Natural killer cell (primary cell): ENCODE results near the gene ZBTB25. TPM values are rescaled to one million over a fixed set of nuclear protein-coding genes. Genes with fewer than 3 reads are reported as not detected.
A peak's percentile ranks its signal among the peaks of the same experiment; 100 is the strongest.

ENCODE experiments used
- ATAC-seq, 3 donors: fragments of 150-1000 bp in 2 of 3; fragments of 200-7000 bp in 1 of 3; cut with Tn5 transposase; 1 replicate in 1 of 3; 2 replicates in 2 of 3; pipeline ENCODE4 v1.10.0; 2021; ENCODE audit warnings: mild to moderate bottlenecking in 2 of 3, moderate library complexity in 2 of 3
- DNase-seq, 2 donors: peaks; one replicate each; pipeline versions ENCODE4 v3.0.0 to v3.0.0-alpha.2; 2013 to 2021; ENCODE audit warnings: mixed read lengths in 1 of 2
- H3K27ac ChIP-seq: one replicate; pipeline ENCODE4 v1.5.1; 2013; ENCODE audit warnings: mild to moderate bottlenecking, low read length
- H3K27me3 ChIP-seq: one replicate; pipeline ENCODE4 v1.6.1; 2013; ENCODE audit warnings: low read length; ENCODE audit not compliant: control insufficient read depth, insufficient read depth
- H3K36me3 ChIP-seq: one replicate; pipeline ENCODE4 v1.6.1; 2013; ENCODE audit warnings: low read length; ENCODE audit not compliant: control insufficient read depth, insufficient read depth
- H3K4me1 ChIP-seq: one replicate; pipeline ENCODE4 v1.6.1; 2013; ENCODE audit warnings: low read length; ENCODE audit not compliant: control insufficient read depth, insufficient read depth
- H3K4me3 ChIP-seq: one replicate; pipeline ENCODE4 v1.5.1; 2013; ENCODE audit warnings: low read length
- H3K9me3 ChIP-seq: one replicate; pipeline ENCODE4 v1.6.1; 2013; ENCODE audit warnings: low read length; ENCODE audit not compliant: control insufficient read depth, insufficient read depth
- H3K27ac Mint-ChIP-seq, 2 donors: one replicate each; pipeline ENCODE4 v1.8.0; 2022; ENCODE audit warnings: mild to moderate bottlenecking in 2 of 2, mixed read lengths in 2 of 2, moderate library complexity in 1 of 2
- H3K27me3 Mint-ChIP-seq, 2 donors: one replicate each; pipeline ENCODE4 v1.8.0; 2022; ENCODE audit warnings: low read depth in 2 of 2, mixed read lengths in 2 of 2
- H3K36me3 Mint-ChIP-seq: one replicate; pipeline ENCODE4 v1.8.0; 2022; ENCODE audit warnings: mixed read lengths
- H3K4me1 Mint-ChIP-seq, 2 donors: one replicate each; pipeline ENCODE4 v1.8.0; 2022; ENCODE audit warnings: mixed read lengths in 2 of 2
- H3K4me3 Mint-ChIP-seq: one replicate; pipeline ENCODE4 v1.8.0; 2022; ENCODE audit warnings: mild to moderate bottlenecking, moderate library complexity, mixed read lengths
- H3K9me3 Mint-ChIP-seq, 2 donors: one replicate each; pipeline ENCODE4 v1.8.0; 2022; ENCODE audit warnings: mixed read lengths in 2 of 2
- WGBS: methylation state at CpG from one replicate; pipeline ENCODE4 v1.1.7; 2013; ENCODE audit warnings: missing lambda C conversion rate; ENCODE audit not compliant: insufficient coverage; 5-methylcytosine and 5-hydroxymethylcytosine counted together
- intact Hi-C: fragments of 100-400 bp; cut with micrococcal nuclease; formaldehyde crosslinking; loops from one replicate; pipeline ENCODE4 v1.14.2; 2022
- total RNA-seq, 4 donors: library from RNA; stranded (reverse); fragments of 120-200 nt in 1 of 4; gene quantifications; one replicate each; pipeline versions ENCODE4 v1.2.3 to v1.2.4, GENCODE V29; 2013 to 2022
- TF ChIP-seq, protein P1 (sequence below): fragments of 200-600 bp; IDR thresholded peaks from one replicate; pipeline ENCODE4 v1.8.0; 2022; ENCODE audit warnings: antibody characterized with exemption

Gene ZBTB25
- total RNA-seq, 3 donors from 2014 or later (not counting 1 experiment from before 2014, with no cell fraction given): 29.7 to 36.7 (median 31.1) TPM

DNA sequence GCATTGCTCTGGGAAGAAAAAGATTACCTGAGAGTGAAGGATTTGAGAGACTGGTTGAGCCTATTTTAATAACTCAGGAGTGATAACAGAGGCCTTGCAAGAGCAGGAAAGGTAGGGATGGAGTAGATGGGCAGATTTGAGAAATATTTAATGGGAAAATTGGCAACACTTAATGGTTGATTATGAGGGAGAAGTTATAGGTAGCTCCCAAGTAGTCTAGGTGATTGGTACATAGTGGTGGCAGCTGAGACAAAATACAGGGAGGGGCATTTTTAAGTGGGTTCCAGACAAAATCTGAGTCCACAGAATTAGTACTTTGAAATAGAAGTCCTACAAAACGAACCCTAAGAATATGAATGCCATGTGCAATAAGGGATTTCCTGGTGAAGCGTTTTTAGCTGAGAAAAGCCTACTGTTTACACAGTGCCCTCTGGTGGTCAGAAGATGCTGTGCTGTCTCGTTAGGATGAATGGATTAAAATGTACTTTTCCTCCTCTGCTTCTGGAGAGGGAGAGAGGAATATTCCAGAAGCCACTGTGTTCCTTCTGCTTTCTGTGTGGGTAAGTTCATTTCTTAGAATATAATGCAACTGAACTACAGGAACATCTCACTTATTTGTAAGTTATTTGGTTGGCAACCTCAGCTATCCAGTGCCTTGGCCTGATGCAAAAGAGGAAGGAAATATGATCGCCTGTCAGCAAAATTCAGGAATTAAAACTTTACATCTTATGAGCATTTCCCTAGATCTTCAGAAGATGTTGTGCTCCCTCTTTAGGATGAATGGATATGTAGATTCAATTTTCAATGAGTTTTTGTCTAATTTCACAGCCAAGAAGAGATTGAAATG is 7.4 kb upstream of the ZBTB25 start:
- intact Hi-C loops: loop anchor here (1.0 kb wide), 1 partner anchor 81 kb away; no protein-coding TSS in a partner anchor
- Histone ChIP-seq H3K27ac (peak overlapping the region; percentile 39), H3K36me3 (no peaks in the 10 kb centered on the region), H3K9me3 (no peaks in the 10 kb centered on the region), H3K4me3 (no peak overlapping the region), H3K4me1 (peaks cover 22% of the 10 kb centered on the region), H3K27me3 (no peaks in the 10 kb centered on the region)
- Mint-ChIP-seq H3K27ac (peak overlapping the region; percentile 15 to 73), H3K36me3 (no peaks in the 10 kb centered on the region), H3K27me3 (no peaks in the 10 kb centered on the region), H3K9me3 (no peaks in the 10 kb centered on the region), H3K4me3 (no peak overlapping the region), H3K4me1 (peaks cover 82 to 86% of the 10 kb centered on the region in 2 donors)
- 0% methylated on average over 3 of the region's 4 CpGs for WGBS
- TF ChIP-seq, protein P1, sequence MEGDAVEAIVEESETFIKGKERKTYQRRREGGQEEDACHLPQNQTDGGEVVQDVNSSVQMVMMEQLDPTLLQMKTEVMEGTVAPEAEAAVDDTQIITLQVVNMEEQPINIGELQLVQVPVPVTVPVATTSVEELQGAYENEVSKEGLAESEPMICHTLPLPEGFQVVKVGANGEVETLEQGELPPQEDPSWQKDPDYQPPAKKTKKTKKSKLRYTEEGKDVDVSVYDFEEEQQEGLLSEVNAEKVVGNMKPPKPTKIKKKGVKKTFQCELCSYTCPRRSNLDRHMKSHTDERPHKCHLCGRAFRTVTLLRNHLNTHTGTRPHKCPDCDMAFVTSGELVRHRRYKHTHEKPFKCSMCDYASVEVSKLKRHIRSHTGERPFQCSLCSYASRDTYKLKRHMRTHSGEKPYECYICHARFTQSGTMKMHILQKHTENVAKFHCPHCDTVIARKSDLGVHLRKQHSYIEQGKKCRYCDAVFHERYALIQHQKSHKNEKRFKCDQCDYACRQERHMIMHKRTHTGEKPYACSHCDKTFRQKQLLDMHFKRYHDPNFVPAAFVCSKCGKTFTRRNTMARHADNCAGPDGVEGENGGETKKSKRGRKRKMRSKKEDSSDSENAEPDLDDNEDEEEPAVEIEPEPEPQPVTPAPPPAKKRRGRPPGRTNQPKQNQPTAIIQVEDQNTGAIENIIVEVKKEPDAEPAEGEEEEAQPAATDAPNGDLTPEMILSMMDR: peak; percentile 91
- DNase-seq (peak; percentile 49 to 90), ATAC-seq (peak; percentile 73 to 85 (median 78))

DNA sequence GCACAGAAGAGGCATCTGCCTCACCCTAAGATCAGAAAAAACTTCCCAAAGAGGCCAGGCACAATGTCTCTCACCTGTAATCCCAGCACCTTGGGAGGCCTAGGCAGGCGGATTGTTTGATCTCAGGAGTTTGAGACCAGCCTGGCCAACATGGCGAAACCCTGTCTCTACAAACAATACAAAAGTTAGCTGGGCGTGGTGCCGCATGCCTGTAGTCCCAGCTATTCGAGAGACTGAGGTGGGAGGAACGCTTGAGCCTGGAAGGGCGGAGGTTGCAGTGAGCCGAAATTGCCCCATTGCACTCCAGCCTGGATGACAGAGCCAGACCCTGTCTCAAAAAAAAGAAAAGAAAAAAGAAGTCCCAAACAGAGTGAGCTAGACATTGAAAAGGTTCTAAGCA is 5.4 kb upstream of the ZBTB25 start:
- WGBS: 94% methylated on average over 8 of the region's 8 CpGs
- no peaks in the 10 kb centered on the region for H3K27me3 Mint-ChIP-seq
- intact Hi-C loops: loop anchor here (10.0 kb wide), 1 partner anchor 196 kb away; the partner anchor contains the start of gene PLEKHG3
- no peaks in the 10 kb centered on the region for H3K36me3 ChIP-seq
- H3K36me3 Mint-ChIP-seq: no peaks in the 10 kb centered on the region
- H3K4me3 ChIP-seq: no peak overlapping the region
- TF ChIP-seq, protein P1: no peak
- peaks cover 29% of the 10 kb centered on the region for H3K4me1 ChIP-seq
- no peak overlapping the region for H3K27ac ChIP-seq
- H3K9me3 Mint-ChIP-seq: no peaks in the 10 kb centered on the region
- ATAC-seq: no peak
- peaks cover 80 to 84% of the 10 kb centered on the region in 2 donors for H3K4me1 Mint-ChIP-seq
- no peak for DNase-seq
- peak overlapping the region in 1 of 2 donors; percentile 63 for H3K27ac Mint-ChIP-seq
- H3K9me3 ChIP-seq: no peaks in the 10 kb centered on the region
- H3K4me3 Mint-ChIP-seq: peak overlapping the region; percentile 41
- H3K27me3 ChIP-seq: no peaks in the 10 kb centered on the region

DNA sequence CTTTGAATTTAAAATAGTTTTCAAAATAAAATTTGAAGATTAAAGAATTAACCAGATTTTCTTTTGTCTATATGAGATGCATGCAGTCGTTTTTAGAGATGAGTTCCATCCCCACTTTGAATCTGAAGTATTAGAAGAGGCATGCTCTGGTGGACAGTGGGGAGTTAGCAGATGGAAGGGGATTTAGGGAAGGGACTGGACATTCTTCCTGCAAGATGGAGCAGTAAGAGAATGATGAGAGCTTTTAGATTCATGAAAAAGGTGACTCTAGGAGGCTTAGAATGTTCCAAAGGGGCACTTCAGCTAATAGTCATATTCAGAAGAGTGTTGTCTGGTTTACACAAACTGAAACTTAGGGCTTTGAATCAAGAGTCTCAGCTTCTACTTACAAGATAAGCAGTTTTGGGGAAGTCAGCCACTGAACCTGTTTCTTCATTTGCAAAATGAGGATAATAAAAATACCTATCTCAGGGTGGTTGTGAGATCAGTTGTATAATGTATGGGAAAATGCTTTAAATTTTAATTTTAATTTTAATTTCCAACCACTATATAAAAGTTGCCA is 4.7 kb upstream of the ZBTB25 start:
- no peaks in the 10 kb centered on the region for H3K36me3 Mint-ChIP-seq
- no peaks in the 10 kb centered on the region for H3K27me3 Mint-ChIP-seq
- no peaks in the 10 kb centered on the region for H3K27me3 ChIP-seq
- H3K4me3 ChIP-seq: no peak overlapping the region
- H3K9me3 ChIP-seq: no peaks in the 10 kb centered on the region
- H3K4me3 Mint-ChIP-seq: peak overlapping the region; percentile 98
- peaks cover 29% of the 10 kb centered on the region for H3K4me1 ChIP-seq
- no peak overlapping the region for H3K27ac ChIP-seq
- no peaks in the 10 kb centered on the region for H3K36me3 ChIP-seq
- no peaks in the 10 kb centered on the region for H3K9me3 Mint-ChIP-seq
- peaks cover 77 to 82% of the 10 kb centered on the region in 2 donors for H3K4me1 Mint-ChIP-seq
- no peak for ATAC-seq
- intact Hi-C loops: loop anchor here (10.0 kb wide), 1 partner anchor 197 kb away; the partner anchor contains the start of gene PLEKHG3
- DNase-seq: no peak
- peak overlapping the region; percentile 99 for H3K27ac Mint-ChIP-seq
- TF ChIP-seq, protein P1: no peak
- 31% methylated on average over 1 of the region's 1 CpG for WGBS
